PFSK-1 (cell line): ENCODE measurements around the gene ADAR.

Experiments
- FOXP2 ChIP-seq: optimal IDR thresholded peaks from 2 replicates; pipeline ENCODE3; 2011; ENCODE audit warnings: borderline replicate concordance, control low read depth, inconsistent platforms; ENCODE audit not compliant: insufficient read depth; ENCODE audit errors: extremely low read length, extremely low read depth
- POLR2AphosphoS5 ChIP-seq: IDR thresholded peaks from 2 replicates; pipeline ENCODE4 v1.6.1; 2012; ENCODE audit warnings: low read depth, mild to moderate bottlenecking, control low read depth, low read length, moderate library complexity
- SIN3A ChIP-seq: IDR thresholded peaks from 2 replicates; pipeline ENCODE4 v1.6.1; 2012; ENCODE audit warnings: mild to moderate bottlenecking, low read length, moderate library complexity, borderline replicate concordance; ENCODE audit not compliant: insufficient read depth
- TAF1 ChIP-seq: IDR thresholded peaks from 2 replicates; pipeline ENCODE4 v1.6.1; 2012; ENCODE audit warnings: low read length, control low read depth, borderline replicate concordance; ENCODE audit not compliant: insufficient read depth
- TF ChIP-seq, protein P1 (sequence below), 2 experiments: IDR thresholded peaks; 2 replicates each; pipeline versions ENCODE4 v1.6.1 to v1.8.0; 2011 to 2012; ENCODE audit warnings: low read depth in 2 of 2, low read length in 2 of 2, control low read depth in 1 of 2, inconsistent platforms in 1 of 2, mild to moderate bottlenecking in 1 of 2, moderate library complexity in 1 of 2; ENCODE audit not compliant: insufficient read depth in 1 of 2

The ADAR gene

DNA sequence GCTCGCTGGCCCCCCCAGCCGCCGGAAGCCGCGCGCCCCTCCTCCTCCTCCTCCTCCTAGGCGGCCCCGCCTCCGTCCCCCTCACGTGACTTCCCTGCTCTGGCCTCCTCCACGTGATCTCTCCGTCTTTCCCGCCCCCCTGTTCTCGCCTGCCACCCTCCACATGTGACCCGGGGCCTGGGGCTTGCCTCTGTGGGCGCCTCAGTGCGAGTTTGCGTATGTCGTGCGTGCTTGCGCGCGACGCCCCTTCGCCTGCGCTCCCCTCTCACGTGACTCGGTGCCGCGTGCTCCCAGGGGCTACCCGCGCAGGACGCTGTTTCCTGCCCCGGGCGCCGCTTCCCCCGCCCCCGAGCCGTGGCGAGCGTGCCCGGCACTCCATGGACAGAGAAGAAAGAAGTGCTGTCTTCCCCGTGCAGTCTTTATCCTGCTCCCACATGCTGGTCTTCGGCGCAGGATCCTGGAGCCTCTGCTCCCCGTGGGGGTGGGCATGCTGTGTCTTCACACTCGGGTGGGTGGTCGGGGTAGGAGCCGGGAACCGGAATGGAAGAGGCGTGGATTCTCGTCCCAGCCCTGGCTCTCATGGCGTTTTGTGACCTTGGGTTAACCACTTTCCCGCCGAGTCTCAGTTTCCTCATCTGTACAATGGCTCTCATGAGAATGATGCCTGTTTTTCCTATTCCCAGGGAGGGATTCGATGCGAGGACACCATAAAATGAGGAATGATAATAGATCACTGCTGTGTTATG lies 49.1 kb downstream of the ADAR start:
- TF ChIP-seq SIN3A, result peak; percentile 74
- peak; percentile 99 for TF ChIP-seq FOXP2
- TF ChIP-seq, protein P1, sequence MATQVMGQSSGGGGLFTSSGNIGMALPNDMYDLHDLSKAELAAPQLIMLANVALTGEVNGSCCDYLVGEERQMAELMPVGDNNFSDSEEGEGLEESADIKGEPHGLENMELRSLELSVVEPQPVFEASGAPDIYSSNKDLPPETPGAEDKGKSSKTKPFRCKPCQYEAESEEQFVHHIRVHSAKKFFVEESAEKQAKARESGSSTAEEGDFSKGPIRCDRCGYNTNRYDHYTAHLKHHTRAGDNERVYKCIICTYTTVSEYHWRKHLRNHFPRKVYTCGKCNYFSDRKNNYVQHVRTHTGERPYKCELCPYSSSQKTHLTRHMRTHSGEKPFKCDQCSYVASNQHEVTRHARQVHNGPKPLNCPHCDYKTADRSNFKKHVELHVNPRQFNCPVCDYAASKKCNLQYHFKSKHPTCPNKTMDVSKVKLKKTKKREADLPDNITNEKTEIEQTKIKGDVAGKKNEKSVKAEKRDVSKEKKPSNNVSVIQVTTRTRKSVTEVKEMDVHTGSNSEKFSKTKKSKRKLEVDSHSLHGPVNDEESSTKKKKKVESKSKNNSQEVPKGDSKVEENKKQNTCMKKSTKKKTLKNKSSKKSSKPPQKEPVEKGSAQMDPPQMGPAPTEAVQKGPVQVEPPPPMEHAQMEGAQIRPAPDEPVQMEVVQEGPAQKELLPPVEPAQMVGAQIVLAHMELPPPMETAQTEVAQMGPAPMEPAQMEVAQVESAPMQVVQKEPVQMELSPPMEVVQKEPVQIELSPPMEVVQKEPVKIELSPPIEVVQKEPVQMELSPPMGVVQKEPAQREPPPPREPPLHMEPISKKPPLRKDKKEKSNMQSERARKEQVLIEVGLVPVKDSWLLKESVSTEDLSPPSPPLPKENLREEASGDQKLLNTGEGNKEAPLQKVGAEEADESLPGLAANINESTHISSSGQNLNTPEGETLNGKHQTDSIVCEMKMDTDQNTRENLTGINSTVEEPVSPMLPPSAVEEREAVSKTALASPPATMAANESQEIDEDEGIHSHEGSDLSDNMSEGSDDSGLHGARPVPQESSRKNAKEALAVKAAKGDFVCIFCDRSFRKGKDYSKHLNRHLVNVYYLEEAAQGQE (IDR thresholded peaks at IDR 0.05; ENCODE audit: insufficient read depth in 1 of 2, low read depth in 2 of 2, low read length in 2 of 2), result no peak
- peak; percentile 41; the same call in 1 of the 2 replicates for TF ChIP-seq TAF1
- TF ChIP-seq POLR2AphosphoS5, result peak; percentile 66

DNA sequence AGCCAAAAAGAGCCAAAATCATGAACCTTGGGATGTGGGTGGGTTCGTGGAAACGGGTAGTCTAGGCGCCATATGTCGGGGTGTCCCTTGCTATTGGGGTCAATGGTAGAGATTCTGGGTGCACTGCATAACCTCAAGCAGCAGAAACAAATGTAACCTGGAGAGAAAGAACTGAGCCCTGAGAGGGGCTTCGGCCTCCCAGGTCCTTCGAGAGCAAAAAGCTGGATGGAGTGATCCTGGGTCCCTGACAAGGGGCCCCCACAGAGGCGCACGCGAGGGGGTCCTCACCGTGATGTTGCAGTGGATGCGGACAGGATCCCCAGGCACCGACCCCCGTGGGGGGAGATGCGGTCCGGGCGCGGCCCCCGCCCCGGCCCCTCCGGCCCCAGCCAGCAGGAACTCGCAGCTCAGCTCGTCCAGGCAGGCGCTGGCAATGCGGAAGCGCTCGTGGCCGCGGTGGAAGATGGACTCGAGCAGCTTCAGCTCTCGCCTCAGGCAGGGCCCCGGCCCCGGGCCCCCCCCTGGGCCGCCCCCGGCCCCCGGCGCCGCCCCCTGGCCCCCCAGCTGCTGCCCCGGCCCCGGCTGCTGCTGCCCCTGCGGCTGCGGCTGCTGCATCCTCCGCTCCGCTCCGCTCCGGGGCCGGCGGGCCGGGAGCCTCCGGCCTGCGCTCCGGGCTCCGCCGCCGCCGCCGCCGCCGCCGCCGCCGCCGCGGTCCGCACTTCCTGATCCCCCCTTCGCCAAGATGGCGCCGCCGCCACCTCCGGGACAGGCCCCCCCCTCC lies 49.9 kb downstream of the ADAR start, which contains the start of gene UBE2Q1:
UBE2Q1 (minus strand) TSS at position 724 of the 781 bp plus-strand sequence; CDS start at position 615, 109 bp downstream.
- TF ChIP-seq SIN3A (no peak), TAF1 (no peak), FOXP2 (no peak), POLR2AphosphoS5 (no peak; the same call in 1 of the 2 replicates)
- TF ChIP-seq, protein P1 (IDR thresholded peaks at IDR 0.05; ENCODE audit: insufficient read depth in 1 of 2, low read depth in 2 of 2, low read length in 2 of 2), result no peak

DNA sequence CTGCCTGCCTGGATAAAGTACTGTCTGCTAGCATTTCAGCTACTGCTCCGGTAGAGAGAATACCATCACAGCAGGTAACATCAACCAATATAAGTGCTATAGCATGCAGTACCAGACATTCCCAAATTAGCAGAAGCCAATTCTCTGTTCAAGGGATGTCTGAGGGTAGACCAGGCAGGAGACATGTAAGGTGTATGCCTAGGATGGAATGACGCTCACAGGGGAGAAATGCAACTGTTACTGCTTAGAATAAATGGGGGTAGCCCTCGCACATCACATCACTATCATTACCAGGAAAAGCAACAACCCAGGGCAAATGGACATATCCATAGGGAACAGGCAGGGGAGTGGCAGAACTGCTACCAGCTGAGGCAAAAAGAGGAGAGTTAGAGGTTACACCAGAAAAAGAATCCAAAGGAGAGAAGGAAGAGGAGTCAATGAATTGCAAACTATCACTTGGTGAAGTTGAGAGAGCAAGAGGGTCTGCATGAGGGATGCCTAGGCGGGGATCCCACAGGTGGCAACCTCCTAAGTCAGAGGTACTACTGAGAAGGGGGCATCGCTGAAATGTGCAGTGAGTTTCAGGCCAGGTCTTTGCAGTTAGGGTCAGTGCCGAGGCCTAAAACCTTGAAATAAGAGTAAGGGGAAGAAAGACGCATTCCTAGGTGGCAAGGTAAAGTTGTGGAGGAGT lies 50.6 kb downstream of the ADAR start:
- TF ChIP-seq FOXP2, result no peak
- no peak for TF ChIP-seq TAF1
- TF ChIP-seq, protein P1 (IDR thresholded peaks at IDR 0.05; ENCODE audit: insufficient read depth in 1 of 2, low read depth in 2 of 2, low read length in 2 of 2), result no peak
- no peak for TF ChIP-seq POLR2AphosphoS5
- TF ChIP-seq SIN3A, result no peak

DNA sequence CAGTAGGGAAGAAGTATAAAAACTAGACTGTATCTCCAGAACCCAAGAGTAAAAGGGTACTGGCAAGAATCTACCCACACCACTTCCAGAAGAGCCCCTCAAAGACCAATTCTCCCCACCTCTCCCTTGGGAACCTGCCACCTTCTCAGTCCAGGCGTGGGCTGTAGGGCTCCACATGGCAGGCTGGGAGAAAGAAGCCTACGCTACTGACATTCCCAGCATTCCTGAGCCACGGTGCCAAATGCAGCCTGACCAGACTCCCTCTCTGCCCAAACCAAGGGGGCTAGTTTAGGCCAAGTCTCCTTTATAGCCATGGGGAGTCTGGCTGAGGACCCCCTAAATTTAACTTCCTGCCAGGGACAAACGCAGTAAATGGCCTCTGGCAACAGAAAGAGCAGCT lies 51.6 kb downstream of the ADAR start:
- TF ChIP-seq, protein P1 (IDR thresholded peaks at IDR 0.05; ENCODE audit: insufficient read depth in 1 of 2, low read depth in 2 of 2, low read length in 2 of 2), result no peak
- TF ChIP-seq FOXP2 (no peak), TAF1 (no peak), POLR2AphosphoS5 (no peak), SIN3A (no peak)
